Right lobe of liver (tissue), 6 donors: ENCODE data around the gene NAALADL2. TPM values are rescaled to one million over a fixed set of nuclear protein-coding genes. Genes with fewer than 3 reads are reported as not detected.
A peak's percentile ranks its signal among the peaks of the same experiment; 100 is the strongest.

Experiments
- ATAC-seq, 4 donors: fragments of 200-7000 bp; cut with Tn5 transposase; one replicate each; pipeline ENCODE4 v1.9.1; 2020; ENCODE audit warnings: mild to moderate bottlenecking in 4 of 4, moderate library complexity in 4 of 4
- DNase-seq, 3 donors: peaks; one replicate each; pipeline ENCODE4 v3.0.0-alpha.2; 2020
- H3K27ac ChIP-seq, 3 donors: fragments of 200-600 bp; one replicate each; pipeline ENCODE4 v1.8.0; 2022
- H3K27me3 ChIP-seq, 2 donors: fragments of 200-600 bp; one replicate each; pipeline ENCODE4 v1.8.0; 2022
- H3K36me3 ChIP-seq, 4 donors: fragments of 200-600 bp; sonication (generic) in 1 of 4; one replicate each; pipeline versions ENCODE4 v1.5.1 to v1.8.0; 2017 to 2022; ENCODE audit warnings: control low read depth in 1 of 4
- H3K4me1 ChIP-seq, 4 donors: fragments of 200-600 bp; sonication (generic) in 1 of 4; one replicate each; pipeline versions ENCODE4 v1.5.1 to v1.8.0; 2017 to 2022; ENCODE audit warnings: control low read depth in 1 of 4
- H3K4me3 ChIP-seq, 3 donors: fragments of 200-600 bp; one replicate each; pipeline ENCODE4 v1.8.0; 2022
- H3K9me3 ChIP-seq, 4 donors: fragments of 200-600 bp; sonication (generic) in 1 of 4; one replicate each; pipeline versions ENCODE4 v1.5.1 to v1.8.0; 2017 to 2022; ENCODE audit warnings: control low read depth in 1 of 4
- CTCF ChIP-seq, 4 donors: fragments of 200-600 bp in 3 of 4; fragments of 450-650 bp in 1 of 4; IDR thresholded peaks; one replicate each; pipeline versions ENCODE4 v1.5.1 to v1.8.0; 2016 to 2022; ENCODE audit warnings: antibody characterized with exemption in 4 of 4, mild to moderate bottlenecking in 2 of 4
- POLR2A ChIP-seq: fragments of 450-650 bp; IDR thresholded peaks from one replicate; pipeline ENCODE4 v1.6.1; 2017; ENCODE audit warnings: antibody characterized with exemption, mild to moderate bottlenecking
- WGBS: methylation state at CpG from one replicate; pipeline ENCODE4 v1.1.6; 2018; ENCODE audit warnings: low coverage, low lambda C conversion rate; ENCODE audit not compliant: insufficient coverage; ENCODE audit errors: missing lambda C conversion rate; 5-methylcytosine and 5-hydroxymethylcytosine counted together
- intact Hi-C, 2 donors: fragments of 100-400 bp; cut with DNase I; formaldehyde crosslinking; loops; one replicate each; pipeline versions ENCODE4 v1.11.2 to v1.14.1; 2022
- total RNA-seq, 6 experiments: library from RNA; depleted of rRNA in 2 of 6; stranded (reverse); fragments of >200 nt in 2 of 6; fragmentation: NEBNext Ultra II Directional in 3 of 6; extraction: Animal tissue kit (Norgen Biotek cat#: 25700) in 3 of 6; gene quantifications; one replicate each; pipeline versions ENCODE4 v1.1.0 to v1.2.4, GENCODE V29; 2016 to 2023
- donor health status: DM: no; HTN: yes; CAD: no.
- donor health status: DM: no; HTN: no; CAD: no.
- donor health status: DM: no; HTN: no; CAD: no.
- donor health status: DM: no; HTN: yes; CAD: no.
- donor health status: DM: no; HTN: yes; CAD: no.

NAALADL2 gene
- total RNA-seq, 6 experiments from 2014 or later: 0.86 to 4.9 (median 3.2) TPM

DNA sequence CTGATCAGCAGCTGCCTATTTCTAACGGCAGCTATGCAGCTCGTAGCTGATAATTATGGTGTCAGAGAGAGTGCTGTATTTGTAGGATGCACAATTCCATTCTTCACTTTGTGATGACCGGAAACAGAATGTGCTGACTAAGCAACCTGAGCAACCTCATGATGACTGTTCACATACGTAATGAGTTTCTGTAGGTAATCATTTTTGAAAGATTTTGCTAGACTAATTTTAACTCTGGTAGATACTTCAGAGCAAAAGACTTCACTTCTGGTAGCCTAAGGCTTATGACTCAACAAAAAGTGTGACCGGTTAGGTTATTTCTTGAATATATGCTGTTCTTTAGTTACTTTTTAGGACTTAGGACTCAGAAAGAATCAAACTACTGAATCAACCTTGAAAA is 567.7 kb downstream of the NAALADL2 start:
- TF ChIP-seq CTCF (IDR thresholded peaks at IDR 0.05): no peak
- TF ChIP-seq POLR2A: no peak
- 83% methylated on average over 5 of the region's 5 CpGs for WGBS

GRCh38 chr3:175428466-175428865 is 569.3 kb downstream of the NAALADL2 start:
- Histone ChIP-seq H3K27ac (no peak overlapping the region), H3K36me3 (no peaks in the 10 kb centered on the region), H3K9me3 (no peaks in the 10 kb centered on the region), H3K4me3 (no peak overlapping the region), H3K4me1 (peaks cover 0 to 10% (median 4%) of the 10 kb centered on the region in 4 donors), H3K27me3 (no peaks in the 10 kb centered on the region)
- DNase-seq: no peak
- no peak for ATAC-seq
- intact Hi-C loops: no loop called here
- TF ChIP-seq POLR2A: no peak
- TF ChIP-seq CTCF (IDR thresholded peaks at IDR 0.05): no peak

More for the DNA sequence above, 567.7 kb downstream of the NAALADL2 start:
- Histone ChIP-seq H3K4me1 (peaks cover 0 to 4% (median 2%) of the 10 kb centered on the region in 4 donors), H3K27me3 (no peaks in the 10 kb centered on the region), H3K4me3 (no peak overlapping the region), H3K27ac (no peak overlapping the region), H3K9me3 (no peaks in the 10 kb centered on the region), H3K36me3 (no peaks in the 10 kb centered on the region)
- no peak for ATAC-seq
- intact Hi-C loops: no loop called here
- no peak for DNase-seq

DNA sequence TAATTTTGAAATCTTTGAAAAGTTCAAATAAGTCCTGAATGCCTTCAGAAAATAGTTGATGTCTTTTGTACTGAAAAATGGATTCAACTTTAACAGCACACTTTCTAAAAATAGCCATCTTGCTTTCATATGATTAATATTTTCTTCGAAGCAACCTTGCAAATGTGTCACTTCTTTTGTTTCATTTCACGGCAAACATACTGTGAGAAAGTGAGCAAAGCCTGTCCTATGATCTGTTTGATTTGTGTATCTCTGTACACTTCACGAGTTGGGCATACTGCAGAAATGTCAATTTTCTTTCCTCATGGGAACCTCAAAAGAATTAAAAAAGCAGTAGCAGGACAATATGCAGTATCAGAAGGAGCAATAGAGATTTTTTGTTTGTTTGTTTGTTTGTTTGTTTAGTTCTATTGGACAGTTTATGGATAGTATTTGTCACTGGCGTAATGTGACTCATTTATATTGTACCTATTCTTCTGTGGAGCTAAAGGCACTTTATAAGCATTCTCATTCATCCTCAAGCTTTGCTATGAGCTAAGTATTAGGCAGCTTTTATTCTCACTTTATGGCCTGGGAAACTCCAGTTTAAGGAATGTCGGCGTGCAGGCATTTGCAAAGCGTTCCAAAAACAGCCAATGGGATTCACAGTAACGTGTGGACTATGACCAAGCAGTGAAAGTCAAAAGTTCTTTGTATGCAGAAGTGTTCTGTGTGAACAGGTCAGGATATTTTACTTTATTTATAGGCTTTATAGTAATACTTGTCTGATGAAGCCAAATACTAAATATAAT is 572.0 kb downstream of the NAALADL2 start:
- ATAC-seq (peak; percentile 98 to 100 (median 98)), DNase-seq (peak in 1 of 3 donors; percentile 65)
- peak overlapping the region in 2 of 3 donors; percentile 28 to 41 for H3K27ac ChIP-seq
- H3K4me3 ChIP-seq: peak overlapping the region in 1 of 3 donors; percentile 4
- no peak for TF ChIP-seq CTCF (IDR thresholded peaks at IDR 0.05)
- no peak for TF ChIP-seq POLR2A
- WGBS: 19% methylated on average over 8 of the region's 8 CpGs
- H3K9me3 ChIP-seq: no peaks in the 10 kb centered on the region
- peaks cover 0 to 10% (median 4%) of the 10 kb centered on the region in 4 donors for H3K4me1 ChIP-seq
- H3K27me3 ChIP-seq: no peaks in the 10 kb centered on the region
- intact Hi-C loops: no loop called here
- H3K36me3 ChIP-seq: no peaks in the 10 kb centered on the region

DNA sequence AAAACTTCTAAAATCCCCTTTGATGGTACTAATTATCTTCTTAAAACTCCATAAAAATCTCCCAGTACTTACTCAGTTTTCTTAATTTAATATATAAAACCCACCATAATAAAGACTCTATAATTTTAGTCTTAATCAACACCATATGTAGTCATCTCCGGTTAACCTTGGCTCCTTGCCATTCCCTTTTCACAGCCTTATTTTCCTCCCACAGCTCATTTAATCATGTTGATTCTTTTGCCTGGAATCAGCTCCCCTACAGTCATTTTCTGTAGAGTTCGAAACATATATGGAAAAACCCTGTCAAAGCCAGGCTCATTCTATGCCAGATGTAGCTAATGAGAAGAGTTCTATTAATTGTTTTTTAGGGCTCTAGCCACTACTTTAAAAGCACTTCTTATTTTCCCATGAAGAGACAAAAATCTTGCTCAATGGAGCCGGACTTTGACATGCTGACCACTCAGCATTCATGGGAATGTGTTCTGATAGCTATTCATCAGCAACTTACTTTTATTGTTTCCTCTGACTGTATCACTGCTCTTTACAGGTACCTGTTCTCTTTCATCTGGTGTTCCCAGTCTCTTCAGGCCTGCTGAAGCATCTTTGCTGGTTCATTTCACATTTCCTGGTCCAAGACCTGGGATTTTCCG is 573.4 kb downstream of the NAALADL2 start:
- DNase-seq (no peak), ATAC-seq (no peak)
- intact Hi-C loops: no loop called here
- Histone ChIP-seq H3K9me3 (no peaks in the 10 kb centered on the region), H3K4me3 (no peak overlapping the region), H3K27me3 (no peaks in the 10 kb centered on the region), H3K27ac (no peak overlapping the region), H3K4me1 (peaks cover 0 to 10% (median 4%) of the 10 kb centered on the region in 4 donors), H3K36me3 (no peaks in the 10 kb centered on the region)
- TF ChIP-seq CTCF (IDR thresholded peaks at IDR 0.05) (no peak), POLR2A (no peak)
- WGBS: 61% methylated on average over 4 of the region's 4 CpGs
